ENCODE measurements around the gene MARVELD1. TPM values are rescaled to one million over a fixed set of nuclear protein-coding genes. Genes with fewer than 3 reads are reported as not detected.

Gene MARVELD1
- total and polyA plus RNA-seq, 2 experiments from 2014 or later, result 29.4 to 64.8 TPM

DNA sequence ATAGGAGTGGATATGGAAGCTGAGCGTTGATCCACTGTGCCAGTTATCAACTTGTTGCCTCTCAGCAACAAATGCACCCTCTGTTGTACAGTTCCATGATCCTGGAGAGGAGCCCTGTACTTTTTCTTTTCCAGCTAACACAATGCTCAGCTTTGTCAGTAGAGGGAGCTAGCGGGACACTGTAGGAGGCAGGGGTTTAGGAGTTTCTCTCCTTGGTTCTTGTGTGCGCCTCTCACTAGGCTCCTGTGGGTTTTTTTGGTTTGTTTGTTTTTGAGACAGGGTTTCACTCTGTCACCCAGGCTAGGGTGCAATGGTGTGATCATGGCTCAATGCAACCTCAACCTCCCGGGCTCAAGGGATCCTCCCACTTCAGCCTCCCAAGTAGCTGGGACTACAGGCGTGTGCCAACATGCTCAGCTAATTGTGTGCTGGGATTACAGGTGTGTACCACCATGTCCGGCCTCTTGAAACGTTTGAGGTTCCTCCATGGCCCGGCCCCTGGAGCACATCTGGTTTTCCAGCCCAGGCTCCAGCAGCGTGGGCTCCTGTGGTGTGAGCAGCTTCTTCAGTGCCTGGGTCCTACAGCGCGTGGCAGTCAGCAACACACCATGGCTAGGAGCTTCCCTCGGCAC lies 12.0 kb upstream of the MARVELD1 start:
- Histone ChIP-seq H3K9me2 (ENCODE audit: insufficient read depth) (no peaks in the 10 kb centered on the region), H3K36me3 (ENCODE audit: low read depth) (no peaks in the 10 kb centered on the region), H3K4me3 (no peak overlapping the region), H3K9me3 (ENCODE audit: low read depth) (no peaks in the 10 kb centered on the region), H3K27ac (no peak overlapping the region), H3K9ac (no peak overlapping the region), H3F3A (ENCODE audit: insufficient read depth) (peaks cover 5% of the 10 kb centered on the region; the same call in 1 of the 2 replicates), H2AFZ (no peak overlapping the region), H3K4me2 (ENCODE audit: unreplicated experiment) (no peak overlapping the region), H3K79me2 (ENCODE audit: insufficient read depth) (no peaks in the 10 kb centered on the region), H4K20me1 (ENCODE audit: insufficient read depth) (no peaks in the 10 kb centered on the region), H3K4me1 (ENCODE audit: insufficient read depth) (no peaks in the 10 kb centered on the region), H3K27me3 (replicated peaks; ENCODE audit: insufficient read depth) (no peaks in the 10 kb centered on the region)
- no peak for TF ChIP-seq EZH2 (IDR thresholded peaks at IDR 0.05; ENCODE audit: insufficient read depth, poor library complexity, severe bottlenecking)
- TF ChIP-seq EZH2phosphoT487 (IDR thresholded peaks at IDR 0.05; ENCODE audit: insufficient read depth, low read depth), result no peak
- WGBS, 2 experiments (ENCODE audit: low coverage in 1 of 2, low lambda C conversion rate in 2 of 2, missing lambda C conversion rate in 2 of 2), result 34 to 35% methylated on average over 12 of the region's 12 CpGs
- in situ Hi-C loops (cut with MboI), result no loop called here
- peak; percentile 86 for DNase-seq

DNA sequence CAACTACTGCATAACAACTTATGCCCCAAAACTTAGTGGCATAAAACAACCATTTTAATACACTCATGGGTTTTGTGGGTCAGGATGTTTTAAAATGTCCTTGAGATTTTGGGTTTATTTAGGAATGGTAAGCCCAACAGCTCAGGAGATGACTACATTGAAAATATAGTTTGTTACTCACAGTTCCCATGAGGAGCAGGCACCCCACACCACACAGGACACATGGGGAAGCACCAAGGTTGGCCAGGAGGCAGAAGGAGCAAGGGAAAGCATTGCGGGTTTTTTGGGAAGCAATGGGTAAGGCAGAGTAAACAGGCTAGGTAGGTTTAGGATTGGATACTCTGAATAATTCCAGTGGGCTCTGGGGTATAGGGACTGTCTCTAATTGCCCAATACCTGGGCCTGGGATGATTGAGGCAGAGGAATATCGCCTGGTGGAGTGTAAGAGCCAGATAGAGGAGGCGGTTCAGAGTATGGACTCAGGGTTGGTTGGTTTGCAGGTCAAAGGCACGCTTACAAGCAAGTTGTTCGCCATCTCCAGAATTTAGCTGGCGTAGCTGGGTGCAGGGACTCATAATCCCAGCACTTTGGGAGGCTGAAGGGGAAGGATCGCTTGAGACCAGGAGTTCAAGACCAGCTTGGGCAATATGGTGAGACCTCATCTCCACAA lies 10.0 kb upstream of the MARVELD1 start:
- H3K9ac ChIP-seq, result no peak overlapping the region
- no peaks in the 10 kb centered on the region for H3K9me3 ChIP-seq (ENCODE audit: low read depth)
- no peak overlapping the region for H3K4me2 ChIP-seq (ENCODE audit: unreplicated experiment)
- no peak for DNase-seq
- no peaks in the 10 kb centered on the region for H3K27me3 ChIP-seq (replicated peaks; ENCODE audit: insufficient read depth)
- no peaks in the 10 kb centered on the region for H3K9me2 ChIP-seq (ENCODE audit: insufficient read depth)
- WGBS, 2 experiments (ENCODE audit: low coverage in 1 of 2, low lambda C conversion rate in 2 of 2, missing lambda C conversion rate in 2 of 2), result 80 to 84% methylated on average over 7 of the region's 7 CpGs
- H3K36me3 ChIP-seq (ENCODE audit: low read depth), result no peaks in the 10 kb centered on the region
- H3K4me3 ChIP-seq, result no peak overlapping the region
- peaks cover 5% of the 10 kb centered on the region; the same call in 1 of the 2 replicates for H3F3A ChIP-seq (ENCODE audit: insufficient read depth)
- H3K79me2 ChIP-seq (ENCODE audit: insufficient read depth), result no peaks in the 10 kb centered on the region
- H2AFZ ChIP-seq, result no peak overlapping the region
- H4K20me1 ChIP-seq (ENCODE audit: insufficient read depth), result no peaks in the 10 kb centered on the region
- no peak for TF ChIP-seq EZH2 (IDR thresholded peaks at IDR 0.05; ENCODE audit: insufficient read depth, poor library complexity, severe bottlenecking)
- no peak for TF ChIP-seq EZH2phosphoT487 (IDR thresholded peaks at IDR 0.05; ENCODE audit: insufficient read depth, low read depth)
- in situ Hi-C loops (cut with MboI), result no loop called here
- no peaks in the 10 kb centered on the region for H3K4me1 ChIP-seq (ENCODE audit: insufficient read depth)
- H3K27ac ChIP-seq, result no peak overlapping the region

DNA sequence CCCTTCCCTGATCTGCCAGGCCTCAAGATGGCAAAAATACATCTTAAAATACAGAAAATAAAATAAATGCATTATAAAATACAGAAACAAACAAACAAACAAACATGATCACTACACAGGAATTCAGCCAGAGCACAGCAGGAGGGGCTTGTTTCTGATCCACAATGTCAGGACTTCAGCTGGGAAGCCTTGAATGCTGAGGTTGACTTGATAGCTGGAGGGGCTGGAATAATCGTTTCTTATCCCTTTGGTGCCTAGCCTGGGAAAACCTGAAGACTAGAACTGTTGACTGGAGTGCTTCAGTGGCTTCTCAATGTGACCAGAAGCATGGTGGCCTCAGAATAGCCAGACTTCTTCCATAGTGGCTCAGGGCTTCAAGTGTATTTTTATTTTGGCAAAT lies 9.2 kb upstream of the MARVELD1 start:
- Histone ChIP-seq H3K79me2 (ENCODE audit: insufficient read depth) (no peaks in the 10 kb centered on the region), H3K9ac (no peak overlapping the region), H4K20me1 (ENCODE audit: insufficient read depth) (no peaks in the 10 kb centered on the region), H3K9me2 (ENCODE audit: insufficient read depth) (no peaks in the 10 kb centered on the region), H3K9me3 (ENCODE audit: low read depth) (no peaks in the 10 kb centered on the region), H3K4me3 (no peak overlapping the region), H3F3A (ENCODE audit: insufficient read depth) (peaks cover 5% of the 10 kb centered on the region; the same call in 1 of the 2 replicates), H2AFZ (no peak overlapping the region), H3K4me1 (ENCODE audit: insufficient read depth) (no peaks in the 10 kb centered on the region; the same call in 1 of the 2 replicates), H3K27ac (no peak overlapping the region), H3K4me2 (ENCODE audit: unreplicated experiment) (no peak overlapping the region), H3K36me3 (ENCODE audit: low read depth) (no peaks in the 10 kb centered on the region), H3K27me3 (replicated peaks; ENCODE audit: insufficient read depth) (no peaks in the 10 kb centered on the region)
- TF ChIP-seq EZH2 (IDR thresholded peaks at IDR 0.05; ENCODE audit: insufficient read depth, poor library complexity, severe bottlenecking) (no peak), EZH2phosphoT487 (IDR thresholded peaks at IDR 0.05; ENCODE audit: insufficient read depth, low read depth) (no peak)
- WGBS, 2 experiments (ENCODE audit: low coverage in 1 of 2, low lambda C conversion rate in 2 of 2, missing lambda C conversion rate in 2 of 2), result 71 to 95% methylated on average over 1 of the region's 1 CpG
- in situ Hi-C loops (cut with MboI), result no loop called here
- no peak for DNase-seq

DNA sequence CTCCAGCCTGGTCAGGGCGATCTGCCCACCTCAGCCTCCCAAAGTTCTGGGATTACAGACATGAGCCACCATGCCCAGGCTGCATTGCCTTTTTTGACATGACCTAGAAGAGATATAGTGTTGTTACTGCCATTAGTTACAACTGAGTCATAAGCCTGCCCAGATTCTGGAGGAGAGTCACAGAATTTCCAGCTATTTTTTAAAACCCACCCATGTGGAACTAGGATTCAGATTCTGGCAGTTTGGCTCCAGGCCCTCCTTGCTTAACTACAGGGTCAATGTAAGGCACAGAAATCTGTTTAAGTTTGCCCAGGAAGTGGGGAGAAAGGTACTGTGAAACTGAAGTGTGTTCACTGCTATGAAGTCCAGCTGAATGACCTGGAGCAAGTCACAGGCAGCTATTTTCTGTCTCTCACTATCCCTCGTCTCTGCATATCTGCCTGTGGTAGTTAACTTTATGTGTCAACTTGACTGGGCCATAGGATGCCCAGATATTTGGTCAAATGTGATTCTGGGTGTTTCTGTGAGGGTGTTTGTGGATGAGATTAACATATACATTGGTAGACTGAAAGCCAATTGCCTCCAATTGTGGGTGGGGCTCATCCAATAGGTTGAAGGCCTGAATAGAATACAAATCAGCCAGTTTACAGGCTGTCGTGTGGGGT lies 8.4 kb upstream of the MARVELD1 start:
- no peak overlapping the region for H3K27ac ChIP-seq
- no peak overlapping the region for H3K9ac ChIP-seq
- no peak for TF ChIP-seq EZH2 (IDR thresholded peaks at IDR 0.05; ENCODE audit: insufficient read depth, poor library complexity, severe bottlenecking)
- TF ChIP-seq EZH2phosphoT487 (IDR thresholded peaks at IDR 0.05; ENCODE audit: insufficient read depth, low read depth), result no peak
- no peak overlapping the region for H3K4me3 ChIP-seq
- no peaks in the 10 kb centered on the region for H3K79me2 ChIP-seq (ENCODE audit: insufficient read depth)
- no peaks in the 10 kb centered on the region for H4K20me1 ChIP-seq (ENCODE audit: insufficient read depth)
- no peaks in the 10 kb centered on the region for H3K36me3 ChIP-seq (ENCODE audit: low read depth)
- H3K9me2 ChIP-seq (ENCODE audit: insufficient read depth), result no peaks in the 10 kb centered on the region
- peaks cover 9% of the 10 kb centered on the region; the same call in 1 of the 2 replicates for H3F3A ChIP-seq (ENCODE audit: insufficient read depth)
- WGBS, 2 experiments (ENCODE audit: low coverage in 1 of 2, low lambda C conversion rate in 2 of 2, missing lambda C conversion rate in 2 of 2), result 82 to 90% methylated on average over 3 of the region's 3 CpGs
- peaks cover 4% of the 10 kb centered on the region; the same call in 1 of the 2 replicates for H3K4me1 ChIP-seq (ENCODE audit: insufficient read depth)
- H3K9me3 ChIP-seq (ENCODE audit: low read depth), result no peaks in the 10 kb centered on the region
- no peak overlapping the region for H3K4me2 ChIP-seq (ENCODE audit: unreplicated experiment)
- in situ Hi-C loops (cut with MboI), result no loop called here
- H3K27me3 ChIP-seq (replicated peaks; ENCODE audit: insufficient read depth), result no peaks in the 10 kb centered on the region
- peak; percentile 14 for DNase-seq
- H2AFZ ChIP-seq, result no peak overlapping the region
